ENCODE results near the gene SMPDL3A. TPM values are rescaled to one million over a fixed set of nuclear protein-coding genes. Genes with fewer than 3 reads are reported as not detected.

Gene SMPDL3A
- total RNA-seq, 1 experiment from 2014 or later, result 0.59 TPM

DNA sequence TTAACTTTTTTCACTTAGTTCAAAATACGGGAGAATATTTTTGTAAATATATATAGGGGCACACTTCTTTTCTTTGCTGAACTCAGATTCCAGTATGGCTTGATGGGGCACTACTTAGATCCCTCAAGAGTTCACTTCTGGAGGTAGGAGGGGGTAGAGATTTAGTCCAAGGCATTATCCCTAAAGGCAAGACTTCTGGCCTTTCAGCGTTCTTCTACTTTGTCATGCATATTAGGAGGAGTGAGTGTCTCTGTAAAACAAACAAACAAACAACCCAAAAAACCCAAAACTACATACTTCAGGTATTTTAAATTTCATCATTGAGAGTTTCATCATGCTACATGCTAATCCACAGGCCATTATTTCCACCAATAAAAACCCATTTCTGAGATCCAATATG is 32.0 kb downstream of the SMPDL3A start:
- no peak overlapping the region for H3K56ac ChIP-seq (ENCODE audit: insufficient read length, low read depth, low read length)
- H2BK120ac ChIP-seq (ENCODE audit: low read depth, low read length, poor library complexity, severe bottlenecking), result no peak overlapping the region
- H4K8ac ChIP-seq (replicated peaks; ENCODE audit: insufficient read length, low read depth, low read length), result no peak overlapping the region
- no peak overlapping the region; a peak in 1 of 7 replicates for H3K27ac Mint-ChIP-seq
- H2BK15ac ChIP-seq (ENCODE audit: low read depth, low read length), result no peak overlapping the region
- no peak overlapping the region for H3K9ac ChIP-seq (ENCODE audit: extremely low read depth, insufficient read length, low read length)
- no peaks in the 10 kb centered on the region for H4K20me1 ChIP-seq (ENCODE audit: control insufficient read depth, insufficient read depth, insufficient read length)
- no peak overlapping the region for H3K14ac ChIP-seq (ENCODE audit: insufficient read depth, low read length)
- no peak overlapping the region for H3T11ph ChIP-seq (ENCODE audit: low read length)
- no peak overlapping the region for H3K4me3 Mint-ChIP-seq
- no peaks in the 10 kb centered on the region; the same call in 1 of the 2 replicates for H3K27me3 Mint-ChIP-seq (ENCODE audit: low read depth)
- no peaks in the 10 kb centered on the region; the same call in 1 of the 2 replicates for H3K4me1 ChIP-seq (ENCODE audit: insufficient read depth, low read length)
- no peak for DNase-seq
- H2BK5ac ChIP-seq (ENCODE audit: insufficient read length, low read length), result no peak overlapping the region
- H3K36me3 Mint-ChIP-seq (ENCODE audit: insufficient read depth in 1 of 3, low read depth in 3 of 3), result no peaks in the 10 kb centered on the region
- H3K9me3 Mint-ChIP-seq, result no peaks in the 10 kb centered on the region
- no peak overlapping the region for H3K27ac ChIP-seq (ENCODE audit: insufficient read length, low read depth, low read length)
- H3K4me2 ChIP-seq (ENCODE audit: insufficient read depth, insufficient read length, low read length), result no peak overlapping the region
- peaks cover 10 to 15% of the 10 kb centered on the region in 2 experiments for H3K4me1 Mint-ChIP-seq
- no peak overlapping the region for H2BK20ac ChIP-seq (ENCODE audit: low read depth, low read length, poor library complexity, severe bottlenecking)
- no peaks in the 10 kb centered on the region for H3K9me3 ChIP-seq (ENCODE audit: control insufficient read depth, low read depth, low read length)
- H2BK12ac ChIP-seq (ENCODE audit: insufficient read length, low read depth, low read length), result no peak overlapping the region
- no peaks in the 10 kb centered on the region for H3K27me3 ChIP-seq (ENCODE audit: insufficient read depth, low read length)
- H4K91ac ChIP-seq (ENCODE audit: insufficient read length, low read depth, low read length), result no peak overlapping the region
- H3K23ac ChIP-seq (ENCODE audit: insufficient read length, low read depth, low read length), result no peak overlapping the region
- no peaks in the 10 kb centered on the region for H3K23me2 ChIP-seq (ENCODE audit: insufficient read length, low read depth, low read length, poor library complexity, severe bottlenecking)
- no peaks in the 10 kb centered on the region for H3K79me2 ChIP-seq (ENCODE audit: insufficient read depth, low read length)
- H3K18ac ChIP-seq (ENCODE audit: insufficient read length, low read depth, low read length), result no peak overlapping the region
- no CpG with 5 or more reads among the region's 2 CpGs for WGBS (ENCODE audit: extremely low coverage, insufficient read length, low lambda C conversion rate)
- H2AFZ ChIP-seq (ENCODE audit: low read length), result no peak overlapping the region
- TF ChIP-seq, protein P1, sequence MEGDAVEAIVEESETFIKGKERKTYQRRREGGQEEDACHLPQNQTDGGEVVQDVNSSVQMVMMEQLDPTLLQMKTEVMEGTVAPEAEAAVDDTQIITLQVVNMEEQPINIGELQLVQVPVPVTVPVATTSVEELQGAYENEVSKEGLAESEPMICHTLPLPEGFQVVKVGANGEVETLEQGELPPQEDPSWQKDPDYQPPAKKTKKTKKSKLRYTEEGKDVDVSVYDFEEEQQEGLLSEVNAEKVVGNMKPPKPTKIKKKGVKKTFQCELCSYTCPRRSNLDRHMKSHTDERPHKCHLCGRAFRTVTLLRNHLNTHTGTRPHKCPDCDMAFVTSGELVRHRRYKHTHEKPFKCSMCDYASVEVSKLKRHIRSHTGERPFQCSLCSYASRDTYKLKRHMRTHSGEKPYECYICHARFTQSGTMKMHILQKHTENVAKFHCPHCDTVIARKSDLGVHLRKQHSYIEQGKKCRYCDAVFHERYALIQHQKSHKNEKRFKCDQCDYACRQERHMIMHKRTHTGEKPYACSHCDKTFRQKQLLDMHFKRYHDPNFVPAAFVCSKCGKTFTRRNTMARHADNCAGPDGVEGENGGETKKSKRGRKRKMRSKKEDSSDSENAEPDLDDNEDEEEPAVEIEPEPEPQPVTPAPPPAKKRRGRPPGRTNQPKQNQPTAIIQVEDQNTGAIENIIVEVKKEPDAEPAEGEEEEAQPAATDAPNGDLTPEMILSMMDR (conservative IDR thresholded peaks at IDR 0.05), result no peak
- no peaks in the 10 kb centered on the region for H3K79me1 ChIP-seq (ENCODE audit: insufficient read depth, low read depth, low read length, poor library complexity, severe bottlenecking)
- H4K5ac ChIP-seq (ENCODE audit: insufficient read length, low read depth, low read length), result no peak overlapping the region
- H2AK5ac ChIP-seq (ENCODE audit: insufficient read length, low read length), result no peak overlapping the region
- no peak overlapping the region for H3K4ac ChIP-seq (ENCODE audit: low read depth, low read length)
